DND-41 (cell line): ENCODE measurements around the gene SEPTIN1.

Experiments used
- ATAC-seq: fragments of 200-7000 bp; cut with Tn5 transposase; 3 replicates; pipeline ENCODE4 v1.9.1; 2021; ENCODE audit warnings: low read depth; ENCODE audit not compliant: insufficient read depth
- DNase-seq: peaks from one replicate; pipeline ENCODE4 v3.0.0-alpha.2; 2020
- H2AFZ ChIP-seq: 2 replicates; pipeline ENCODE4 v1.6.0; 2012; ENCODE audit warnings: low read depth, low read length
- H3K27ac ChIP-seq: 2 replicates; pipeline ENCODE4 v1.5.1; 2012; ENCODE audit warnings: low read length, inconsistent platforms
- H3K27me3 ChIP-seq: fragments of 200-600 bp; sonication (generic); 2 replicates; pipeline ENCODE4 v1.6.0; 2012; ENCODE audit warnings: low read length, mild to moderate bottlenecking, inconsistent platforms; ENCODE audit not compliant: insufficient read depth, poor library complexity
- H3K36me3 ChIP-seq: 2 replicates; pipeline ENCODE4 v1.5.1; 2012; ENCODE audit warnings: low read length, inconsistent platforms; ENCODE audit not compliant: insufficient read depth
- H3K4me1 ChIP-seq: 2 replicates; pipeline ENCODE4 v1.5.1; 2012; ENCODE audit warnings: mild to moderate bottlenecking, low read length; ENCODE audit not compliant: insufficient read depth
- H3K4me2 ChIP-seq: 2 replicates; pipeline ENCODE4 v1.6.0; 2012; ENCODE audit warnings: mild to moderate bottlenecking, moderate library complexity, low read length, inconsistent platforms; ENCODE audit not compliant: insufficient read depth
- H3K4me3 ChIP-seq, 2 experiments: fragments of 200-600 bp in 1 of 2; shearing (Covaris generic) in 1 of 2; 2 replicates each; pipeline ENCODE4 v1.5.1; 2012 to 2016; ENCODE audit warnings: inconsistent platforms in 2 of 2, low read length in 2 of 2, mild to moderate bottlenecking in 2 of 2, low read depth in 1 of 2, moderate library complexity in 1 of 2
- H3K79me2 ChIP-seq: 2 replicates; pipeline ENCODE4 v1.6.0; 2012; ENCODE audit warnings: low read length, inconsistent platforms; ENCODE audit not compliant: insufficient read depth
- H3K9ac ChIP-seq: 2 replicates; pipeline ENCODE4 v1.6.0; 2012; ENCODE audit warnings: low read depth, mild to moderate bottlenecking, inconsistent platforms, low read length, moderate library complexity
- H3K9me3 ChIP-seq: 2 replicates; pipeline ENCODE4 v1.5.1; 2012; ENCODE audit warnings: low read length, moderate library complexity, mild to moderate bottlenecking, inconsistent platforms; ENCODE audit not compliant: insufficient read depth, severe bottlenecking
- H4K20me1 ChIP-seq: 2 replicates; pipeline ENCODE4 v1.6.0; 2012; ENCODE audit warnings: low read length; ENCODE audit not compliant: insufficient read depth
- EZH2 ChIP-seq: IDR thresholded peaks from 3 replicates; pipeline ENCODE4 v1.6.1; 2012; ENCODE audit warnings: borderline replicate concordance, low read depth, mild to moderate bottlenecking, moderate library complexity, low read length, inconsistent platforms; ENCODE audit not compliant: severe bottlenecking
- TF ChIP-seq, protein P1 (sequence below): IDR thresholded peaks from 2 replicates; pipeline ENCODE4 v1.5.1; 2012; ENCODE audit warnings: borderline replicate concordance, low read length, moderate library complexity, mild to moderate bottlenecking; ENCODE audit not compliant: poor library complexity, severe bottlenecking; ENCODE audit errors: extremely low read depth

The SEPTIN1 gene

DNA sequence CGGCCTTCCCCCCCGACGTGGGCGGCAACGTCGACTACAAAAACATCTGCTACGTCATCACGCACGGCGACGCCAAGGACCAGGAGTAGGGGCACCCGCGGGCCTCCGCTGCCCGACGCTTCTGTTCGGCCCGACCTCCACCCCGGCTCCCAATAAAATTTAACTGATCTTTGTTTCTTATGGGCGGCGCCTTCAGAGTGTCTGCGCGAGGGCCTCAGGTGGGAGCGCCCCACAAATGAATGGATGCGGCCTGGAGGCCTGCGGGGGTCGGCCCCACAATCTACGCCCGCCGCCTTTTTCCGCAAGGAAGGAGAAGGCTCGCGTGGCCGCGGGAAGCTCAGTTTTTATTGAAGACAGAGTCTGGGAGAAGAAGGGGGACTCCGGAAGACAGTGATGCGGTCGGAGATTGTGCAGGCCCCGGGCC, 4.5 kb downstream of the SEPTIN1 start:
- H3K4me3 ChIP-seq: peak overlapping the region; percentile 51 to 64
- H3K4me2 ChIP-seq: peak overlapping the region; percentile 92
- peaks cover 48% of the 10 kb centered on the region for H3K79me2 ChIP-seq
- peak overlapping the region; percentile 91 for H3K9ac ChIP-seq
- ATAC-seq (peak; percentile 39), DNase-seq (peak; percentile 92)
- peaks cover 3% of the 10 kb centered on the region; the same call in 1 of the 2 replicates for H4K20me1 ChIP-seq
- H2AFZ ChIP-seq: peak overlapping the region; percentile 83
- H3K27ac ChIP-seq: peak overlapping the region; percentile 98
- peaks cover 64% of the 10 kb centered on the region for H3K4me1 ChIP-seq
- H3K9me3 ChIP-seq: no peaks in the 10 kb centered on the region
- no peaks in the 10 kb centered on the region for H3K27me3 ChIP-seq
- peaks cover 18% of the 10 kb centered on the region for H3K36me3 ChIP-seq
- no peak for TF ChIP-seq EZH2
- TF ChIP-seq, protein P1, sequence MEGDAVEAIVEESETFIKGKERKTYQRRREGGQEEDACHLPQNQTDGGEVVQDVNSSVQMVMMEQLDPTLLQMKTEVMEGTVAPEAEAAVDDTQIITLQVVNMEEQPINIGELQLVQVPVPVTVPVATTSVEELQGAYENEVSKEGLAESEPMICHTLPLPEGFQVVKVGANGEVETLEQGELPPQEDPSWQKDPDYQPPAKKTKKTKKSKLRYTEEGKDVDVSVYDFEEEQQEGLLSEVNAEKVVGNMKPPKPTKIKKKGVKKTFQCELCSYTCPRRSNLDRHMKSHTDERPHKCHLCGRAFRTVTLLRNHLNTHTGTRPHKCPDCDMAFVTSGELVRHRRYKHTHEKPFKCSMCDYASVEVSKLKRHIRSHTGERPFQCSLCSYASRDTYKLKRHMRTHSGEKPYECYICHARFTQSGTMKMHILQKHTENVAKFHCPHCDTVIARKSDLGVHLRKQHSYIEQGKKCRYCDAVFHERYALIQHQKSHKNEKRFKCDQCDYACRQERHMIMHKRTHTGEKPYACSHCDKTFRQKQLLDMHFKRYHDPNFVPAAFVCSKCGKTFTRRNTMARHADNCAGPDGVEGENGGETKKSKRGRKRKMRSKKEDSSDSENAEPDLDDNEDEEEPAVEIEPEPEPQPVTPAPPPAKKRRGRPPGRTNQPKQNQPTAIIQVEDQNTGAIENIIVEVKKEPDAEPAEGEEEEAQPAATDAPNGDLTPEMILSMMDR: no peak

DNA sequence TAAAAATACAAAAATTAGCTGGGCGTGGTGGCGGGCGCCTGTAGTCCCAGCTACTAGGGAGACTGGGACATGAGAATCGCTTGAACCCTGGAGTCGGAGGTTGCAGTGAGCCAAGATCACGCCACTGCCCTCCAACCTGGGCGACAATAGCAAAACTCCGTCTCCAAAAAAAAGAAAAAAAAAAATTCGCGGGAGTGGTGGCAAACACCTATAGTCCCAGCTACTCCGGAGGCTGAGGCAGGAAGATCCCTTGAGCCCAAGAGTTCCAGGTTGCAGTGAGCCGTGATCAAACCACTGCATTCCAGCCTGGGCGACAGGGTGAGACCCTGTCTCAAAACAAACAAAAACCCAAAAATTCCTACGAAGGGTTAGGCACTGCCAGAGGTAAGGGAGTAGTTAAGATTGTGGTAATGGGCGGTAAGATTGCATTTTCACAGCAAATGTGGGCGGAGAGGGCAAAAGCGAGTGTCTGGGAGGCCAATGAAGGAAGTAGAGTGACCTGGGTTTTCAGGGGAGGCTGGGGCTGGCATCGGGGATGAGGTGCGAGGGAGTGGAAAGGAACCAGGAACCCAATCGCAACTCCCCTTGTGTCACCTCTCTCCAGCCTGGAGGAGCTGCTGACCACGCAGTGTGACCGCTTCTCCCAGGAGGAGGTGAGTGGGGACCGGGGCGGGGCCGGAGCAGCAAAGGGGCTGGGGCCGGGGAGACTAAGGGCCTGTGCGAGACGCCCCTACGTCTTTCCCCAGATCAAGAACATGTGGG, 5.1 kb downstream of the SEPTIN1 start:
- peak overlapping the region; percentile 98 for H3K27ac ChIP-seq
- ATAC-seq (no peak), DNase-seq (no peak)
- H3K27me3 ChIP-seq: no peaks in the 10 kb centered on the region
- H3K36me3 ChIP-seq: peaks cover 18% of the 10 kb centered on the region
- peaks cover 58% of the 10 kb centered on the region for H3K4me1 ChIP-seq
- peaks cover 3% of the 10 kb centered on the region; the same call in 1 of the 2 replicates for H4K20me1 ChIP-seq
- peaks cover 48% of the 10 kb centered on the region for H3K79me2 ChIP-seq
- H3K9me3 ChIP-seq: no peaks in the 10 kb centered on the region
- peak overlapping the region; percentile 92 for H3K4me2 ChIP-seq
- peak overlapping the region; percentile 91 for H3K9ac ChIP-seq
- H2AFZ ChIP-seq: peak overlapping the region; percentile 83
- H3K4me3 ChIP-seq: peak overlapping the region; percentile 51 to 64
- TF ChIP-seq, protein P1: no peak
- no peak for TF ChIP-seq EZH2

DNA sequence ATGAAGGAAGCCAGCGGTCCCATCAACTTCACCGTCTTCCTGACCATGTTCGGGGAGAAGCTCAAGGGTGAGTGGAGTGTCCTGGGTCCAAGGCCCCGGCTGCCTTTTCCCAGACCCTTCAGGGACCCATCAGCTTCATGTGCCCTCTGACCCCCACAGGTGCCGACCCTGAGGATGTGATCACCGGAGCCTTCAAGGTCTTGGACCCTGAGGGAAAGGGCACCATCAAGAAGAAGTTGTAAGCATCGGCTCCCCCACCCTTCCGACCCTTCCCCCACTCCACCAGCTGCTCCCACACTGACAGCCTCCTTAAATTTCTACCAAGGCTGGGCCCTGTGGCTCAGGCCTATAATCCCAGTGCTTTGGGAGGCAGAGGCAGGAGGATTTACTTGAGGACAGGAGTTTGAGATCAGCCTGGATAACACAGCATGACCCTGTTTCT, 5.9 kb downstream of the SEPTIN1 start:
- H2AFZ ChIP-seq: no peak overlapping the region
- peaks cover 3% of the 10 kb centered on the region; the same call in 1 of the 2 replicates for H4K20me1 ChIP-seq
- 0 out of 2 replicates have a peak overlapping the region, but pooled peaks have one; percentile 92 for H3K4me2 ChIP-seq
- H3K27me3 ChIP-seq: no peaks in the 10 kb centered on the region
- H3K27ac ChIP-seq: peak overlapping the region; percentile 98
- peak overlapping the region; percentile 91; the same call in 1 of the 2 replicates for H3K9ac ChIP-seq
- no peak for ATAC-seq
- H3K36me3 ChIP-seq: peaks cover 18% of the 10 kb centered on the region
- TF ChIP-seq, protein P1: no peak
- no peaks in the 10 kb centered on the region for H3K9me3 ChIP-seq
- no peak overlapping the region for H3K4me3 ChIP-seq
- peaks cover 40% of the 10 kb centered on the region for H3K79me2 ChIP-seq
- H3K4me1 ChIP-seq: peaks cover 57% of the 10 kb centered on the region
- no peak for DNase-seq
